Choroid plexus epithelial cell (primary cell): ENCODE measurements around the gene HSPA4.

ENCODE experiments used
- DNase-seq: peaks from one replicate; pipeline ENCODE4 v3.0.0-alpha.2; 2010; ENCODE audit warnings: low read depth
- H3K4me3 ChIP-seq: 2 replicates; pipeline ENCODE4 v1.5.1; 2011; ENCODE audit warnings: low read depth, mild to moderate bottlenecking, control low read depth, low read length, moderate library complexity
- CTCF ChIP-seq: conservative IDR thresholded peaks from 2 replicates; pipeline ENCODE4 v1.5.1; 2011; ENCODE audit warnings: low read depth, mild to moderate bottlenecking, control low read depth, inconsistent platforms, low read length, moderate library complexity

The HSPA4 gene

GRCh38 chr5:133106343-133106742 lies 54.5 kb downstream of the HSPA4 start:
- no peak for DNase-seq
- H3K4me3 ChIP-seq = no peak overlapping the region
- TF ChIP-seq CTCF = no peak

- no peak for DNase-seq
- no peak for TF ChIP-seq CTCF
- no peak overlapping the region for H3K4me3 ChIP-seq
Measured at GRCh38 chr5:133106761-133107572, 55.2 kb downstream of the HSPA4 start.

- no peak overlapping the region for H3K4me3 ChIP-seq
- no peak for DNase-seq
- TF ChIP-seq CTCF = no peak
Measured at GRCh38 chr5:133108481-133108921, 56.7 kb downstream of the HSPA4 start.

- no peak for DNase-seq
- no peak for TF ChIP-seq CTCF
Measured at GRCh38 chr5:133109655-133110483, 58.1 kb downstream of the HSPA4 start.

GRCh38 chr5:133110709-133111108 lies 58.9 kb downstream of the HSPA4 start:
- no peak for TF ChIP-seq CTCF
- no peak for DNase-seq
- H3K4me3 ChIP-seq = no peak overlapping the region

More at GRCh38 chr5:133109655-133110483, 58.1 kb downstream of the HSPA4 start:
- H3K4me3 ChIP-seq = no peak overlapping the region

GRCh38 chr5:133111299-133111698 lies 59.5 kb downstream of the HSPA4 start:
- peak; percentile 91 for DNase-seq
- peak; percentile 95 for TF ChIP-seq CTCF
- no peak overlapping the region for H3K4me3 ChIP-seq
